KMS-11 (cell line): ENCODE measurements around the gene DGAT2.

Experiments used
- H2AFZ ChIP-seq: fragments of 200-600 bp; sonication (generic); 2 replicates; pipeline ENCODE4 v1.6.1; 2016; ENCODE audit warnings: antibody characterized with exemption, mixed run types, low read depth
- H3K27ac ChIP-seq: fragments of 200-600 bp; sonication (generic); 2 replicates; pipeline ENCODE4 v1.6.1; 2016; ENCODE audit warnings: mild to moderate bottlenecking, mixed run types
- H3K27me3 ChIP-seq: fragments of 200-600 bp; sonication (generic); 2 replicates; pipeline ENCODE4 v1.6.1; 2017; ENCODE audit warnings: mild to moderate bottlenecking, low read depth, mixed run types, moderate library complexity; ENCODE audit not compliant: insufficient read depth
- H3K36me3 ChIP-seq: fragments of 200-600 bp; sonication (generic); 2 replicates; pipeline ENCODE4 v1.6.1; 2017; ENCODE audit warnings: mild to moderate bottlenecking, mixed run types; ENCODE audit not compliant: insufficient read depth
- H3K4me1 ChIP-seq: fragments of 200-600 bp; sonication (generic); 2 replicates; pipeline ENCODE4 v1.6.1; 2016; ENCODE audit warnings: mild to moderate bottlenecking, low read depth, mixed run types; ENCODE audit not compliant: poor library complexity, severe bottlenecking
- H3K4me2 ChIP-seq: fragments of 200-600 bp; sonication (generic); 2 replicates; pipeline ENCODE4 v1.7.0; 2016; ENCODE audit warnings: mild to moderate bottlenecking, mixed run types
- H3K4me3 ChIP-seq: fragments of 200-600 bp; sonication (generic); IDR thresholded peaks from 2 replicates; pipeline ENCODE4 v1.6.1; 2017; ENCODE audit warnings: low read depth, low read length, mixed read lengths; ENCODE audit not compliant: insufficient read depth
- H3K79me2 ChIP-seq: fragments of 200-600 bp; sonication (generic); 2 replicates; pipeline ENCODE4 v1.6.1; 2016; ENCODE audit warnings: low read depth, mixed run types; ENCODE audit not compliant: insufficient read depth
- H3K9ac ChIP-seq: fragments of 200-600 bp; sonication (generic); 2 replicates; pipeline ENCODE4 v1.6.1; 2016; ENCODE audit warnings: mild to moderate bottlenecking, mixed run types
- H4K20me1 ChIP-seq: fragments of 200-600 bp; sonication (generic); 2 replicates; pipeline ENCODE4 v1.6.1; 2016; ENCODE audit warnings: mild to moderate bottlenecking, mixed run types; ENCODE audit not compliant: insufficient read depth
- TF ChIP-seq, protein P1 (sequence below): fragments of 200-600 bp; sonication (generic); conservative IDR thresholded peaks from 2 replicates; pipeline ENCODE4 v1.6.1; 2017; ENCODE audit warnings: low read depth, mild to moderate bottlenecking, antibody characterized with exemption, low read length, moderate library complexity, mixed read lengths

The DGAT2 gene

DNA sequence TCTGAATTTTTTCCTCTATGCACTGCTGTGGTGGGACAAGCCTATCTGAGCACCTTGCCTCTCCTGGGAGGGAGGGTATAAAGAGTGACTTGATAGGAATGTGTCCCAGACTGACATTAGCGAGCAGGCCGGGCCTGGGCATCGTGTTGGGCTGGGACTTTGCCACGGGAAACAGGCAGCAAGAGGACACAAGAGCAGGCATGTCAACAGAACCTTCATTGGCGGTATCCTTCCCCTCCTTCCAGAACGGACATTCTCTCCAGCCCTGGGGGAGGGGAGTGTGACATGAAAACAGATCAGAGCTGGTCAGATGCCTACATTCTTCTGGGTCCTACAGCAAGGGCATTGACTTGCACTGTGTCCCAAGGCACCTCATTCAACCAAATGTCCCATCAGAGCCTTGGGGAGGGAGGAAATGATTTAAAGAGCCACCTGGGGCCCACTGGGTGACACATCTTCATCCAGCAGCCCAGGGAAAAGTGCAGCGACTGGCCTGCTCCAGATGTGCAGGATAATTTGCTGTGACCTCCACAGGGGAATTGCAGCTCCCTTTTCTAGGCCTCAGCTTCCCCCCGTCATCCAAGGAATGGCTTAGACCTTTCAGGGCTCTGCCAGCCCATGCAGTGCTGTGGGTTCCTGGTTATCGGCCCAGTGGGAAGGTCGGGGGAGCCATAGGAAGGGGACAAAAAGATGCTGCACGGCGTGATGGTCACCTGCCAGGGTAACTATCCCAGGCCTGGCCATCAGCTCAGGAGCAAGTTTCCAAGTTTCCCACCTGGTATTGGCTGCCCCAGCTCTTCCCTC, 24.6 kb downstream of the DGAT2 start:
- Histone ChIP-seq H4K20me1 (no peaks in the 10 kb centered on the region), H3K4me1 (no peaks in the 10 kb centered on the region), H3K79me2 (no peaks in the 10 kb centered on the region), H3K27ac (no peak overlapping the region), H3K4me2 (no peak overlapping the region), H3K36me3 (no peaks in the 10 kb centered on the region), H3K4me3 (no peak overlapping the region), H2AFZ (no peak overlapping the region), H3K27me3 (no peaks in the 10 kb centered on the region), H3K9ac (no peak overlapping the region)
- TF ChIP-seq, protein P1, sequence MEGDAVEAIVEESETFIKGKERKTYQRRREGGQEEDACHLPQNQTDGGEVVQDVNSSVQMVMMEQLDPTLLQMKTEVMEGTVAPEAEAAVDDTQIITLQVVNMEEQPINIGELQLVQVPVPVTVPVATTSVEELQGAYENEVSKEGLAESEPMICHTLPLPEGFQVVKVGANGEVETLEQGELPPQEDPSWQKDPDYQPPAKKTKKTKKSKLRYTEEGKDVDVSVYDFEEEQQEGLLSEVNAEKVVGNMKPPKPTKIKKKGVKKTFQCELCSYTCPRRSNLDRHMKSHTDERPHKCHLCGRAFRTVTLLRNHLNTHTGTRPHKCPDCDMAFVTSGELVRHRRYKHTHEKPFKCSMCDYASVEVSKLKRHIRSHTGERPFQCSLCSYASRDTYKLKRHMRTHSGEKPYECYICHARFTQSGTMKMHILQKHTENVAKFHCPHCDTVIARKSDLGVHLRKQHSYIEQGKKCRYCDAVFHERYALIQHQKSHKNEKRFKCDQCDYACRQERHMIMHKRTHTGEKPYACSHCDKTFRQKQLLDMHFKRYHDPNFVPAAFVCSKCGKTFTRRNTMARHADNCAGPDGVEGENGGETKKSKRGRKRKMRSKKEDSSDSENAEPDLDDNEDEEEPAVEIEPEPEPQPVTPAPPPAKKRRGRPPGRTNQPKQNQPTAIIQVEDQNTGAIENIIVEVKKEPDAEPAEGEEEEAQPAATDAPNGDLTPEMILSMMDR: no peak

DNA sequence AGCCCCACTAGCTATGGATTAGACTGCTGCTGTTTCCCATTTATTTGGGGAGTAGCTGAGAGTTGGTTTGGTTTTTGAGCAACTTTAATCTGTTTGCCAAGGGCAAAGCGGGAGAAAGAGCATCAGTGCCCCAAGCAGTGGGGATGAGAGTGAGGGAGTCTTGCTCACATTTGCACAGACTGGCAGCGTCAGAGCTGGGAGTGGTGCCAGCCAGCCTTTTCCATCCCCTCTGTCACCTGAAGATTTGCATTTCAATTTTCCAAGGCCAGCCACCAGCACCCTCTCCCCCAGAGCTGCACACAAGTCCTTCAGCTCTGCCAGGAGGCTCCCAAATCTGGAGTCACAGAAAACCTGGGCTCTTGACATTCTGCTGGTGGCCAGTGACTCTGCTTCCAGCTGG, 25.4 kb downstream of the DGAT2 start:
- Histone ChIP-seq H3K79me2 (no peaks in the 10 kb centered on the region), H3K27me3 (no peaks in the 10 kb centered on the region), H3K4me3 (no peak overlapping the region), H3K4me1 (no peaks in the 10 kb centered on the region), H3K4me2 (no peak overlapping the region), H2AFZ (no peak overlapping the region), H3K36me3 (no peaks in the 10 kb centered on the region), H4K20me1 (no peaks in the 10 kb centered on the region), H3K27ac (no peak overlapping the region), H3K9ac (no peak overlapping the region)
- TF ChIP-seq, protein P1: no peak

DNA sequence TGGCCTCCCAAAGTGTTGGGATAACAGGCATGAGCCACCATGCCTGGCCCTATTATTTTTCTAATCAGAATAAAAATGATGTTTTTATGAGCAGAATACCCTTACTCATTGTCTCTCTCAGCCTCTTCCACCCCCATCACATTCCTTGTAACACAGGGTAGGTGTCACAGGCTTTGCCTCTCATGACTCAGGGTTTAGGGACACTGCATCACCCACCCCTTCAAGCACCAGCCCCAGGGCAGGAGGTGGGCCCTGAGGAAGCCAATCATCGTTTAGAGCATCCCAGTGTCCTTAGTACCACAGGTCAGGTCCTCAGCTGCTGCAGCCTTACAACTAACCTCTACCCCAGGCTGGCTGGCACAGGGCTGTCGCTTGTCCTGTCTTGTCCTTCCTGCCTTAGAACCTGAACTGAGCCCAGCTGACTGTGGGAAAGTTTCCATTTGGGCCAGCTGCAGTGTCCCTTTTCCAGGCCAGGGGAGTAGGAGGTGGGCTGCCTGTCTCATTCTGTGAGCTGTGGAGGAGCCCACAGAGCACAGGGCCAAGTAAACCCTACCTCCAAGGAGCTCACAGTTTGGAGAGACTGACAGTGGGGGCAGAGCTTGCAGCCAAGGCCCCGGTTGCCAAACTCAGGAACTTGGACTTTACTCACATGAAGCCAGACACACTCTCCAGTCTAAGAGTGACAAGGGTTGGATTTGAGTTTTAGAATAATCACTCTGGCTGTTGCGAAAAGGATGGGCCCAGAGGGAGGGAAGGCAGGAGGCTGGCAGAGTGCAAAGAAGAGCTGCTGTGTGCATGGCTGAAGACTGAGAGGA, 26.9 kb downstream of the DGAT2 start:
- H3K27ac ChIP-seq: no peak overlapping the region
- no peaks in the 10 kb centered on the region for H3K36me3 ChIP-seq
- peaks cover 5% of the 10 kb centered on the region for H3K4me1 ChIP-seq
- no peak overlapping the region for H3K4me2 ChIP-seq
- no peak overlapping the region for H3K4me3 ChIP-seq
- no peak overlapping the region for H3K9ac ChIP-seq
- no peak overlapping the region for H2AFZ ChIP-seq
- no peaks in the 10 kb centered on the region for H3K79me2 ChIP-seq
- TF ChIP-seq, protein P1: no peak
- no peaks in the 10 kb centered on the region for H3K27me3 ChIP-seq
- H4K20me1 ChIP-seq: no peaks in the 10 kb centered on the region

DNA sequence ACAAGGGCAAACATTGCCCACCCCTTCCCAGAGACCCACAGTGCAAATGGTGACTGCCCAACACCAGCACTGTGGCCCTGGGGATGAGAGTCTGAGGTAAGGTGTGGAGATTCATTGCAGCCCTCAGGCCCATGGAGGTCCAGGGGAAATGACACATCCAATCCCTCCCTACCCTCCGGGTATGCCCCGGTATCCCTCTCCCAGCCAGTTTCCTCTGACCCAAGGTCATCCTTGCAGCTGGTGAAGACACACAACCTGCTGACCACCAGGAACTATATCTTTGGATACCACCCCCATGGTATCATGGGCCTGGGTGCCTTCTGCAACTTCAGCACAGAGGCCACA, 27.5 kb downstream of the DGAT2 start:
- Histone ChIP-seq H3K79me2 (no peaks in the 10 kb centered on the region), H4K20me1 (no peaks in the 10 kb centered on the region), H3K4me2 (no peak overlapping the region), H3K4me1 (peaks cover 11% of the 10 kb centered on the region), H2AFZ (no peak overlapping the region), H3K27me3 (no peaks in the 10 kb centered on the region), H3K4me3 (no peak overlapping the region), H3K27ac (no peak overlapping the region), H3K9ac (no peak overlapping the region), H3K36me3 (no peaks in the 10 kb centered on the region)
- TF ChIP-seq, protein P1: no peak
